NCI-H82 treated with DMSO at 0.1 percent for 48 hours (cell line): ENCODE data around the gene TDRD10.
"Not testable (repeated sequence)": the region's sequence is repeated elsewhere in the genome, so short reads cannot be mapped to it uniquely, and the experiment has no call there.

Experiments
- DNase-seq: peaks from one replicate; lab custom pipeline; 2025; ENCODE audit not compliant: unreplicated experiment; lab: John Stamatoyannopoulos, UW

Gene TDRD10

GRCh38 chr1:154512760-154513159 lies 10.7 kb downstream of the TDRD10 start:
- DNase-seq = no peak

- no peak for DNase-seq
Measured at GRCh38 chr1:154514066-154514553, 12.1 kb downstream of the TDRD10 start.

GRCh38 chr1:154517661-154518060 lies 15.6 kb downstream of the TDRD10 start:
- DNase-seq = no peak

DNA sequence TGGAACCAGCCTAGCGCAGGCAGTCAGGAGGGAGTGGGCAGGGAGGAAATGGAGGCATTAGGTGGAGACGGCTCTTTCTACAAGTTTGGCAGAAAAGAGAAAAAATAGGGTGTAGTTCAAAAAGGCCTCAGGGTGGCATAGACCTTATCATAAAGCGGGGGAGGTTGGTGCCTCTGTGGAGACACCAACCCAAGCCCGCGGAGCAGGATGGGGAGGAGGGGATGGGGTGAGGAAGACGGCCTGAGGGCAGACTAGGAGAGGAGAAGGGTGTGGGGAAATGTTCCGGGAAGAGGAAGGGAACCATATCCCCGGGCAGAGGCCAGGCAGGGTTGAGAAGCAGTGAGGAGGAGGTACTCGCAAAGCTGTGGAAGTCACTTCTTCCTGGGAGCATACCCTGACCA lies 17.6 kb downstream of the TDRD10 start:
- no peak for DNase-seq

- no peak for DNase-seq
Measured at GRCh38 chr1:154520333-154520732, 18.3 kb downstream of the TDRD10 start.

DNA sequence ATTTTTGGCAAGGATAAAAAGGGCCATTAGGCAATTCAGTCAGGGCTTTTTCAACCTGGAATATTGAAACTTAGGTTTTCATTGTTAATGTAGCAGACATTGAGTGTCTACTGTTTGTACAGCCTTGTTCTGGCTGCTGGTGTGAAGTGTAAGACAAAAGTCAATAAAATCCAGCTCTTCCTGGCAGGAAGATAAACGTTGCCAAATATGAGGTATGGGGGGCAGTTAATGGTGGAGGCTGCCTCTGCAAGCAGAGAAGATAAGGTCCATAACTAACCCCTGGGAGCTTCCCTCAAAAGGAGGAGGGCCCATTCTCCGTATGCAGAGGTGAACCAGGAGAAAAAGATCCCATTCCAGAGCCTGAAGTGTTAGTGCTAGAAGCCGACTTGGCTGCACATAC lies 19.7 kb downstream of the TDRD10 start:
- no peak for DNase-seq

- DNase-seq = no peak
Measured at GRCh38 chr1:154524881-154525280, 22.9 kb downstream of the TDRD10 start.

GRCh38 chr1:154527192-154527591 lies 25.2 kb downstream of the TDRD10 start:
- no peak for DNase-seq

GRCh38 chr1:154529308-154529707 lies 27.3 kb downstream of the TDRD10 start:
- no peak for DNase-seq

GRCh38 chr1:154531950-154532349 lies 29.9 kb downstream of the TDRD10 start:
- DNase-seq = not testable (repeated sequence)

DNA sequence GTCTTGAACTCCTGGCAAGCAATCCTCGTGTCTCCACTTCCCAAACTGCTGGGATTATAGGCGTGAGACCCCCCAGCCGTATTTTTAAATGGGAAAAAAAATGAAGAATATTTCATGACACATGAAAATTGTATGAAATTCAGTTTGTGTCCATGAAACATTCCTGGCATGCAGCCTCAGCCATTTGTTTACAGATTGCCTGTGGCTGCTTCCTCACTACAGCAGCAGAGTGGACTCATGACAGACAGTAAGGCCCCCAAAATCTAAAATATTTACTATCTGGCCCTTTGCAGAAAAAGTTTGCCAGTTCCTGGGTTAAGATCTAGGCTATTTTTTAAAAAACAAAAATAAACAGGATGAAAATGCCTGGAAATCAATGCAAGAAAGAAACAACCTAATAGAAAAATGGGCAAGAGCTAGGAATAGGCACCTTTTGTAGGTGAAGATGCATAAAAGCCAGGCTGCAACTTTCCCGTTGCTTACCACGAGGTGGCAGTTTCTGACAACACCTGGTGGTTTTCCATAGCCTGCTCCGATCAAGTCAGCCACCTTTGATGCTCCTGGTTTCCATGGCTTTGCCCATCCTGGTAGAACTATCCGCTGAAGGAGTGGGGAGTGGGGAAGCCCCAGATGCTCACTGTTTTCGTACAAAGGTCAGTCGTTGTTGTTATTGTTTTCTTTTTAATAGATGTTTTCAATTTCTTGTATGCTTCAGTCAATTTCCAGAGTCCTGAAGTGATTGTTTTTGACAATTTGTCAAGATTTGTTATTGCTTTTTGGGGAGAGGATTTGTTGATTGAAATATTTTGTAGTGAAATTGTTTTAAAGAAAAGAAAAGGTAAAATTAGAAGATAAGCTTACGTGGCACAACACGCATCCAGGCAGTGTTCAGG lies 32.2 kb downstream of the TDRD10 start:
- DNase-seq = peak; percentile 25

DNA sequence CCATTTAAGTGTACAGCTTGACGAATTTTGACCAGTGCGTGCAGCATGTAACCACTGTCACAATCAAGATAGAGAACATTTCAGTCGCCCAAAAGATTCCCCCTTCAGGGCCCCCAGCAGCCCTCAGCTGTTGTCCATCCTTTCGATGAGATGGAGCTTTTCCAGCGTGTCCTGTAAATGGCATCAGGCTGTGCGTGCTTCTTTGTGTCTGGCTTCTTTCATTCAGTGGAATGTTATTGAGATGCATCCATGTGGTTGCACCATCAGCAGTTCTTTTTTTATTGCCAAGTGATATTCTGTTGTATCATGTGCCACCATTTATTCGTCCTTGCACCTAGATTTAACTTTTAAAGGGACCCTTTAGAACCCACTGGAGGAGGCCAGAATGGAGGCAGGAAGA lies 34.6 kb downstream of the TDRD10 start:
- no peak for DNase-seq

DNA sequence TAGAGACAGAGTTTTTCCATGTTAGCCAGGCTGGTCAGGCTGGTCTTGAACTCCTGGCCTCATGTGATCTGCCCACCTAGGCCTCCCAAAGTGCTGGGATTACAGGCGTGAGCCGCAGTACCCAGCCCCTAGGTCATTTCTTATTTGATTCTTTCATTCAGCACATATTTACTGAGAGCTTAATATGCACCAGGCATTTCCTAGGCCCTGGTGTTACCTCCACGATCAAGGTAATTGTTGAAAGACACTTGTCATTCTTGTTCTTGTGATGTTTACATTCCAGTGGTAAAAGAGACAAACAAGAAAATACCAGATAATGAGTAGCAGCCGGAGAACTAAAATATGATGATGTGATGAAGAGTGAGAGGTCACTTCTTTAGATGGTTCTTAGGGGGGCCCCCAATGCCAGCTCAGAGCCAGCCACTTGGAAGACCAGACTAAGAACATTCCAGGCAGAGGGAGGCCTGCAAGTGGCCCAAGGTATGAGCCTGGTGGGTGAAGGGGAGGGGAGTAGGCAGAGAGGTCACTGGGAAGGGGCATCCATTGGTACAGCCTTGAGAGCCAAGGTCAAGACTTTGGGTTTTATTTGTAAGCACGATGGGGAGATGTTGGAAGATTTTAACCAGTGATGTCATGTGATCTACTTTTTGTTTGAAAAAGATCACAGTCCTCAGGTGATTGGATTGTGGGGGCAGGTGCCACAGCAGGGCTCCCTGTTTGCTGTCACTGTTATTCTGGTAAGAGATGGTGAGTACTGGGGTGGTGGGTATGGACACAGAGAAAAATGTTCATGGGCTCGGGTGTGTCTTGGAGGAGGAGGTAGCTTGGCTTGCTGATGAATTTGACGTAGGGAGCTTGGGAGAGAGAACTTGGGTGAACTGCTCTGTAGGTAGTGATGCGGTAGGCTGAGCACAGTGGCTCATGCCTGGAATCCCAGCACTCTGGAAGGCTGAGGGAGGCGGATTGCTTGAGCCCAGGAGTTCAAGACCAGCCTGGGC lies 37.8 kb downstream of the TDRD10 start:
- DNase-seq = no peak

GRCh38 chr1:154541231-154541630 lies 39.2 kb downstream of the TDRD10 start:
- DNase-seq = no peak

DNA sequence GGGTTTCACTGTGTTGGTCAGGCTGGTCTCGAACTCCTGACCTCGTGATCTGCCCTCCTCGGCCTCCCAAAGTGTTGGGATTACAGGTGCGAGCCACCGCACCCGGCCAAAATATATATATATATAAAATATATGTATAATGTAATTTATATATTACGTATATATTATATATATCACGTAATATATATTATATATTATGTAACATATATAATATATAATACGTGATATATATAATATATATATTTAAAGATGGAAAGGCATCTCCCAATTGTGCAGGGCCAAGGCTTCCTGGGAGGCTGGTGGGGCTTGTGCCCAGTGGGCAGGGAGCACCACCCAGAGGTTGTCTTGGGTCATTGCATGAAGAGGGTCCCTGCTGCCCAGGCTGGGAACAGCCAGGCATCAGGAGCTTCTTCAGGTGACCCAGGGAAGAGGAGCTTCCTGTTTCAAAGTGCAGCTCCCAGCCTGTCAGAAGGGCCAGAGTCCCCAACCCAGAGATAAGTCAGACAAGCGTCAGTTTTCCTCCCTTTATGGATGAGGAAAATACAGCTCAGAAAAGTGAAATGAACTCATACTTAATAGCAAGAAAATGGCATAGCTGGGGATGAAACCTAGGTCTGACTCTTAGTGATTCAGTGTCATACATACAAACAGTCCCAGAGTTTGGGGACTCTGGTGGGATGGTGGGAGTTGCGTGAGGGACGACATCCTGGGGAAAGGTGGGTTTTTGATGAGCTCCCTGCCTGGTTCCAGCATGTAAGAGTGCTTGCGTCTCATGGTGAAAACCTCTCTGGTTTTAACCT lies 44.4 kb downstream of the TDRD10 start:
- DNase-seq = peak; percentile 27

DNA sequence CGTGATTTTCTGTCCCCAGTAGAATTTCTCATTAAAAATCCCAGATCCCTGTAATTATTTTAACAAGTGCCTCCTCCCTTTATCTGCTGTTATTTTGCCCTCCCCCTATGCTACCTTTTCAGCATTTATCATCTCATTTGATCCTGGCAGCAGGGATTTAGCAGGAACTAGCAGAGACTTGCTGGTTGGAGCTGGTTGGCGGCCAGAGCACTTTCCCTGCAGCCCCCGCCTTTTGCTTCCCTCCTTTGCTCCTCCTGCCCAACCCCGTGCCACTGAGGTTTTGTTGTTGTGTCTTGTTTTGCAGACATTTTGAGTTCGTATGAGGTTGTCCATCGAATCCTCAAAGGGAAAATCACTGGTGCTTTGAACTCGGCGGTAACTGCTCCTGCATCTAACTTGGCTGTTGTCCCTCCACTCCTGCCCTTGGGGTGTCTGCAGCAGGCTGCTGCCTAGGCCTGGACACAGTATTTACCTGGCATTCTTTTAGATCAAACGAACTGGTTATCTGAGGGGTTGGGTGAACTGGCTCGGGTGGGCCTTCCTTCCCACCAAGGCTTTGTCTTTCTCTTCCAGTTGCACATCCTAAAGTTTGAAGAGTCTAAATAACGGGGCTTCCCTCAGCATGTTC lies 45.2 kb downstream of the TDRD10 start:
- DNase-seq = no peak

- no peak for DNase-seq
Measured at GRCh38 chr1:154548028-154548427, 46.0 kb downstream of the TDRD10 start.

- DNase-seq = no peak
Measured at GRCh38 chr1:154549202-154549770, 47.3 kb downstream of the TDRD10 start.

DNA sequence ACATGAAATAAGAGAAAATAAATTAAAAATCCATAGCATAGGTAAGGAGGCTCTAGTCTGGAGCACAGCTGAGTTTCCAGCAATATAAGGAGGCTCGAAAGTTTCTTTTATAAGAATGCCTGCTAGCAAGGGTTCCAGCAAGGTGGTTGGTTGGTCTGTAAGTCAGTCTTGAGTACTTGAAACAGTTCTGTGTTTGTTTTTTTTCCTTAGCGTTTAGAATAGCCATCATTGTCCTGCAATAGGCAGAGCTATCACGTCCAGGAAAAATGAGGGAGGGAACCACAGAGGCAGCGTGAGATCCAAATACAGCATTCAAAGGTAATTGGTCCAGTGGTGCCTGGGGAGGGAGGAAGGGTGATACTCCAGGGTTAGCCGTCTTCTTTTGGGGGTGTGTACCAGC lies 48.1 kb downstream of the TDRD10 start:
- DNase-seq = no peak

DNA sequence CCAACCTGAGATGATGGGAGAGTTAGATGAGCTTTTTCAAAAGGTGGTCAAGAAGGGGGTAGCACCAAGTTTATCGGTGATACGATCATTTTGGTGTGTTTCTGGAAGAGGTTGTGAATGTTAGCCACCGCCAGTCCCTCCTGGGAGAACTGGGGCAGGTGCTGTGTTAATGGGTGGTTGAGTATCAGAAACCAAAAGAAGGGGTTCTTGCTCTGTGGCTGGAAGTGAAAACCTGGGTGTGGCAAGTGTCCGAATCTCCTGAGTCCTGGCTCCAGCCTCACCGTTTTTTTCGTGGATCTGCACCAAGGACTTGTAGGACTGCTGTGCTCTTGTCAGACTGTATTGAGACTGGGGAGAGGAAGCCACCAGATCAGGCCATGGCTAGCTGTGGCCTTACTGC lies 48.6 kb downstream of the TDRD10 start:
- DNase-seq = no peak
